H1 (cell line): ENCODE measurements around the gene FEM1C. TPM values are rescaled to one million over a fixed set of nuclear protein-coding genes. Genes with fewer than 3 reads are reported as not detected.

Experiments
- polyA plus RNA-seq, 7 experiments: library from polyadenylated mRNA; depleted of rRNA in 3 of 7; stranded (reverse) in 5 of 7; unstranded in 2 of 7; fragments of >200 nt in 5 of 7; fragments of 200-250 nt in 2 of 7; gene quantifications; 1 replicate in 5 of 7; 2 replicates in 1 of 7; 4 replicates in 1 of 7; pipeline versions ENCODE4 v1.2.1 to v1.2.3, GENCODE V29; 2011 to 2013; ENCODE audit warnings: missing spikeins in 2 of 7, mixed read lengths in 2 of 7
- total RNA-seq: library from RNA; stranded (reverse); fragmentation: NEBNext Ultra II Directional; extraction: Animal tissue kit (Norgen Biotek cat#: 25700); gene quantifications from 2 replicates; pipeline ENCODE4 v1.2.1, GENCODE V29; 2021
- TF ChIP-seq, protein P1 (sequence below): fragments of 300-600 bp; sonication (generic); IDR thresholded peaks from 2 replicates; pipeline ENCODE4 v1.7.1; 2012; ENCODE audit warnings: low read length, moderate library complexity, mild to moderate bottlenecking, inconsistent platforms; ENCODE audit not compliant: insufficient replicate concordance

Gene FEM1C
- total and polyA plus RNA-seq, 2 of the 8 experiments (the other 6 are each of a cell fraction or from before 2014, with no cell fraction given), result 4.4 to 17.7 TPM

DNA sequence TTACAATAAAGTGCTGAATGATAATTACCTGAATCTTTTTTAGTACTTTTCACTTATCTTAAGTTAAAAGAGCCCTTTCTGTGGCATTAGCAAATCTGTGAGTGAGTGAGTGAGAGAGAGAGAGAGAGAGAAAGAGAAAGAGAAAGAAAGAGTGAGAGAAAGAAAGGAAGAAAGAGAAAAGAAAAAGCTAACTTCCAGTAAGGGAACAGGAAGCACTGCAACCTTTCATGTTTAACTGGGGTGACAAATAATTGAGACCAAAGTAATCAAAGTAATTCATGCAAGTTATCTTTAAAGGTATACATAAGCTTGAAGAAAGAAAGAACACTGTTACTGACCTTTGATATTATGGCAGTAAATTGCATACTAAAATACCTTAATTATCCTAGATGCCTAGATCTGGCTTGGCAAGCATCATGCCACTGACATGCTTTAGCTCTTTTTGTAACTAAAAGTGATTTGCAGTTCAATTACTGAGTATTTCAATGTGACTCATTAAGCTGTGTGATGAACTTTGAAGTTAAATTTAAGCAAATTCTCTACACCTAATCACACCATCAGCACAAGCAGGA is 21.7 kb downstream of the FEM1C start (continued):
- TF ChIP-seq, protein P1, sequence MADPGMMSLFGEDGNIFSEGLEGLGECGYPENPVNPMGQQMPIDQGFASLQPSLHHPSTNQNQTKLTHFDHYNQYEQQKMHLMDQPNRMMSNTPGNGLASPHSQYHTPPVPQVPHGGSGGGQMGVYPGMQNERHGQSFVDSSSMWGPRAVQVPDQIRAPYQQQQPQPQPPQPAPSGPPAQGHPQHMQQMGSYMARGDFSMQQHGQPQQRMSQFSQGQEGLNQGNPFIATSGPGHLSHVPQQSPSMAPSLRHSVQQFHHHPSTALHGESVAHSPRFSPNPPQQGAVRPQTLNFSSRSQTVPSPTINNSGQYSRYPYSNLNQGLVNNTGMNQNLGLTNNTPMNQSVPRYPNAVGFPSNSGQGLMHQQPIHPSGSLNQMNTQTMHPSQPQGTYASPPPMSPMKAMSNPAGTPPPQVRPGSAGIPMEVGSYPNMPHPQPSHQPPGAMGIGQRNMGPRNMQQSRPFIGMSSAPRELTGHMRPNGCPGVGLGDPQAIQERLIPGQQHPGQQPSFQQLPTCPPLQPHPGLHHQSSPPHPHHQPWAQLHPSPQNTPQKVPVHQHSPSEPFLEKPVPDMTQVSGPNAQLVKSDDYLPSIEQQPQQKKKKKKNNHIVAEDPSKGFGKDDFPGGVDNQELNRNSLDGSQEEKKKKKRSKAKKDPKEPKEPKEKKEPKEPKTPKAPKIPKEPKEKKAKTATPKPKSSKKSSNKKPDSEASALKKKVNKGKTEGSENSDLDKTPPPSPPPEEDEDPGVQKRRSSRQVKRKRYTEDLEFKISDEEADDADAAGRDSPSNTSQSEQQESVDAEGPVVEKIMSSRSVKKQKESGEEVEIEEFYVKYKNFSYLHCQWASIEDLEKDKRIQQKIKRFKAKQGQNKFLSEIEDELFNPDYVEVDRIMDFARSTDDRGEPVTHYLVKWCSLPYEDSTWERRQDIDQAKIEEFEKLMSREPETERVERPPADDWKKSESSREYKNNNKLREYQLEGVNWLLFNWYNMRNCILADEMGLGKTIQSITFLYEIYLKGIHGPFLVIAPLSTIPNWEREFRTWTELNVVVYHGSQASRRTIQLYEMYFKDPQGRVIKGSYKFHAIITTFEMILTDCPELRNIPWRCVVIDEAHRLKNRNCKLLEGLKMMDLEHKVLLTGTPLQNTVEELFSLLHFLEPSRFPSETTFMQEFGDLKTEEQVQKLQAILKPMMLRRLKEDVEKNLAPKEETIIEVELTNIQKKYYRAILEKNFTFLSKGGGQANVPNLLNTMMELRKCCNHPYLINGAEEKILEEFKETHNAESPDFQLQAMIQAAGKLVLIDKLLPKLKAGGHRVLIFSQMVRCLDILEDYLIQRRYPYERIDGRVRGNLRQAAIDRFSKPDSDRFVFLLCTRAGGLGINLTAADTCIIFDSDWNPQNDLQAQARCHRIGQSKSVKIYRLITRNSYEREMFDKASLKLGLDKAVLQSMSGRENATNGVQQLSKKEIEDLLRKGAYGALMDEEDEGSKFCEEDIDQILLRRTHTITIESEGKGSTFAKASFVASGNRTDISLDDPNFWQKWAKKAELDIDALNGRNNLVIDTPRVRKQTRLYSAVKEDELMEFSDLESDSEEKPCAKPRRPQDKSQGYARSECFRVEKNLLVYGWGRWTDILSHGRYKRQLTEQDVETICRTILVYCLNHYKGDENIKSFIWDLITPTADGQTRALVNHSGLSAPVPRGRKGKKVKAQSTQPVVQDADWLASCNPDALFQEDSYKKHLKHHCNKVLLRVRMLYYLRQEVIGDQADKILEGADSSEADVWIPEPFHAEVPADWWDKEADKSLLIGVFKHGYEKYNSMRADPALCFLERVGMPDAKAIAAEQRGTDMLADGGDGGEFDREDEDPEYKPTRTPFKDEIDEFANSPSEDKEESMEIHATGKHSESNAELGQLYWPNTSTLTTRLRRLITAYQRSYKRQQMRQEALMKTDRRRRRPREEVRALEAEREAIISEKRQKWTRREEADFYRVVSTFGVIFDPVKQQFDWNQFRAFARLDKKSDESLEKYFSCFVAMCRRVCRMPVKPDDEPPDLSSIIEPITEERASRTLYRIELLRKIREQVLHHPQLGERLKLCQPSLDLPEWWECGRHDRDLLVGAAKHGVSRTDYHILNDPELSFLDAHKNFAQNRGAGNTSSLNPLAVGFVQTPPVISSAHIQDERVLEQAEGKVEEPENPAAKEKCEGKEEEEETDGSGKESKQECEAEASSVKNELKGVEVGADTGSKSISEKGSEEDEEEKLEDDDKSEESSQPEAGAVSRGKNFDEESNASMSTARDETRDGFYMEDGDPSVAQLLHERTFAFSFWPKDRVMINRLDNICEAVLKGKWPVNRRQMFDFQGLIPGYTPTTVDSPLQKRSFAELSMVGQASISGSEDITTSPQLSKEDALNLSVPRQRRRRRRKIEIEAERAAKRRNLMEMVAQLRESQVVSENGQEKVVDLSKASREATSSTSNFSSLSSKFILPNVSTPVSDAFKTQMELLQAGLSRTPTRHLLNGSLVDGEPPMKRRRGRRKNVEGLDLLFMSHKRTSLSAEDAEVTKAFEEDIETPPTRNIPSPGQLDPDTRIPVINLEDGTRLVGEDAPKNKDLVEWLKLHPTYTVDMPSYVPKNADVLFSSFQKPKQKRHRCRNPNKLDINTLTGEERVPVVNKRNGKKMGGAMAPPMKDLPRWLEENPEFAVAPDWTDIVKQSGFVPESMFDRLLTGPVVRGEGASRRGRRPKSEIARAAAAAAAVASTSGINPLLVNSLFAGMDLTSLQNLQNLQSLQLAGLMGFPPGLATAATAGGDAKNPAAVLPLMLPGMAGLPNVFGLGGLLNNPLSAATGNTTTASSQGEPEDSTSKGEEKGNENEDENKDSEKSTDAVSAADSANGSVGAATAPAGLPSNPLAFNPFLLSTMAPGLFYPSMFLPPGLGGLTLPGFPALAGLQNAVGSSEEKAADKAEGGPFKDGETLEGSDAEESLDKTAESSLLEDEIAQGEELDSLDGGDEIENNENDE, result no peak
